PC-3 (cell line): ENCODE measurements around the gene SPRYD4.

Experiments used
- CTCF ChIP-seq: fragments of 300-600 bp; sonication (generic); conservative IDR thresholded peaks from 2 replicates; pipeline ENCODE4 v1.5.1; 2017; ENCODE audit warnings: antibody characterized with exemption, low read depth, mild to moderate bottlenecking, low read length
- EZH2phosphoT487 ChIP-seq: fragments of 300-600 bp; sonication (generic); IDR thresholded peaks from 2 replicates; pipeline ENCODE4 v1.6.1; 2018; ENCODE audit warnings: mild to moderate bottlenecking, antibody characterized with exemption, low read length, borderline replicate concordance

- no peak for TF ChIP-seq CTCF
- TF ChIP-seq EZH2phosphoT487 = no peak
Observed at GRCh38 chr12:56434828-56435227, 33.5 kb upstream of the SPRYD4 start.
